Type B pancreatic cell (in vitro differentiated cells): ENCODE data around the gene SNX30. TPM values are rescaled to one million over a fixed set of nuclear protein-coding genes. Genes with fewer than 3 reads are reported as not detected.

Source experiments
- DNase-seq: peaks from one replicate; pipeline ENCODE4 v3.0.0; 2021; ENCODE audit warnings: mixed read lengths; ENCODE audit not compliant: unreplicated experiment; ENCODE audit errors: extremely low spot score
- H3K27ac Mint-ChIP-seq: 2 replicates; pipeline ENCODE4 v1.8.0; 2021; ENCODE audit warnings: mild to moderate bottlenecking, mixed read lengths
- H3K27me3 Mint-ChIP-seq: 2 replicates; pipeline ENCODE4 v1.8.0; 2021; ENCODE audit warnings: mixed read lengths
- H3K36me3 Mint-ChIP-seq: 2 replicates; pipeline ENCODE4 v1.8.0; 2021; ENCODE audit warnings: mixed read lengths
- H3K4me1 Mint-ChIP-seq: one replicate; pipeline ENCODE4 v1.8.0; 2021; ENCODE audit warnings: mixed read lengths; ENCODE audit not compliant: unreplicated experiment
- H3K4me3 Mint-ChIP-seq: 2 replicates; pipeline ENCODE4 v1.8.0; 2021; ENCODE audit warnings: mild to moderate bottlenecking, mixed read lengths
- H3K9me3 Mint-ChIP-seq: 2 replicates; pipeline ENCODE4 v1.8.0; 2021; ENCODE audit warnings: mixed read lengths
- total RNA-seq: library from RNA; stranded (reverse); gene quantifications from 2 replicates; pipeline ENCODE4 v1.2.1, GENCODE V29; 2021; ENCODE audit warnings: low replicate concordance
- TF ChIP-seq, protein P1 (sequence below): fragments of 200-600 bp; sonication (generic); conservative IDR thresholded peaks from 2 replicates; pipeline ENCODE4 v1.5.0; 2021; ENCODE audit warnings: antibody characterized with exemption, mild to moderate bottlenecking

Gene SNX30
- total RNA-seq, 1 donor from 2014 or later, result 10.6 TPM

DNA sequence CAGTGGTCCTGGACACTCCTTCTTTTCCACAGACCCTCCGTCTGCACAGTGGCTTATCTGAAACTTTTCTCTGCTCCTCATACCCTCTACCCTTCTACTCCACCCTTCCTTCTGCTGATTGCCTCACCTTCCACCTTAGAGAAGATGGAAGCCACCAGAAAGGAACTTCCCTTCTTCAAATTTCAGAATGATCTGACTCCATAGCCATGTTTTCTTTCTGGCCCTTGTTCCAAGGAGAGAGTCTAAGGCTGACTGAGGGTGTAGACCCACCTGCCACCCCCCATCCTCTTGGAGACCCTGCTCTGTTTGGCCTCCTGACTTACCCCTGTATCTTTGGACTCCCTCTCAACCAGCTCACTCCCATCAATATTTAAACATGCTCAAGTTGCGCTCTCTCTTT is 7.4 kb downstream of the SNX30 start:
- Mint-ChIP-seq H3K4me3 (no peak overlapping the region), H3K27me3 (no peaks in the 10 kb centered on the region), H3K36me3 (no peaks in the 10 kb centered on the region), H3K27ac (no peak overlapping the region), H3K9me3 (no peaks in the 10 kb centered on the region), H3K4me1 (peaks cover 19% of the 10 kb centered on the region)
- TF ChIP-seq, protein P1, sequence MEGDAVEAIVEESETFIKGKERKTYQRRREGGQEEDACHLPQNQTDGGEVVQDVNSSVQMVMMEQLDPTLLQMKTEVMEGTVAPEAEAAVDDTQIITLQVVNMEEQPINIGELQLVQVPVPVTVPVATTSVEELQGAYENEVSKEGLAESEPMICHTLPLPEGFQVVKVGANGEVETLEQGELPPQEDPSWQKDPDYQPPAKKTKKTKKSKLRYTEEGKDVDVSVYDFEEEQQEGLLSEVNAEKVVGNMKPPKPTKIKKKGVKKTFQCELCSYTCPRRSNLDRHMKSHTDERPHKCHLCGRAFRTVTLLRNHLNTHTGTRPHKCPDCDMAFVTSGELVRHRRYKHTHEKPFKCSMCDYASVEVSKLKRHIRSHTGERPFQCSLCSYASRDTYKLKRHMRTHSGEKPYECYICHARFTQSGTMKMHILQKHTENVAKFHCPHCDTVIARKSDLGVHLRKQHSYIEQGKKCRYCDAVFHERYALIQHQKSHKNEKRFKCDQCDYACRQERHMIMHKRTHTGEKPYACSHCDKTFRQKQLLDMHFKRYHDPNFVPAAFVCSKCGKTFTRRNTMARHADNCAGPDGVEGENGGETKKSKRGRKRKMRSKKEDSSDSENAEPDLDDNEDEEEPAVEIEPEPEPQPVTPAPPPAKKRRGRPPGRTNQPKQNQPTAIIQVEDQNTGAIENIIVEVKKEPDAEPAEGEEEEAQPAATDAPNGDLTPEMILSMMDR, result no peak
- no peak for DNase-seq

DNA sequence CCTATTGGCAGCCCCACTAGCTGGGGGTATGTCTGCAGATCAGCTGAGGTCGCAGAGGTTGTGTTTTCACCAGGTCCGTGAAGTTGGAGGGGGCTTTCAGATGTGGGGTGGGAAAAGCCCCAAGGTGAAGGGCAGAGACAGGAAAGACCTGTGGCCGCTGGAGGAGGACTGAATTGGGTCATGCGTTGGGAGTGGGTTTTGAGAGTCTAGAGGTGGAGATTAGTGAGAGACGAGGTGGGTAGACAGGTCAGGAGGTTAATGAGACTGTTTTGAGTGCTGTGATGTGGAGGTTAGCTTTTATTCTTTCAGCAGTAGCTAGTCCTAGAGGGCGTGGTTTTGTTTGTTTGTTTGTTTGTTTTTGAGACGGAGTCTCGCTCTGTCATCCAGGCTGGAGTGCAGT is 10.3 kb downstream of the SNX30 start:
- no peaks in the 10 kb centered on the region for H3K27me3 Mint-ChIP-seq
- DNase-seq, result no peak
- H3K27ac Mint-ChIP-seq, result no peak overlapping the region
- H3K4me3 Mint-ChIP-seq, result no peak overlapping the region
- H3K9me3 Mint-ChIP-seq, result no peaks in the 10 kb centered on the region
- no peaks in the 10 kb centered on the region for H3K36me3 Mint-ChIP-seq
- peaks cover 11% of the 10 kb centered on the region for H3K4me1 Mint-ChIP-seq
- TF ChIP-seq, protein P1, result no peak

DNA sequence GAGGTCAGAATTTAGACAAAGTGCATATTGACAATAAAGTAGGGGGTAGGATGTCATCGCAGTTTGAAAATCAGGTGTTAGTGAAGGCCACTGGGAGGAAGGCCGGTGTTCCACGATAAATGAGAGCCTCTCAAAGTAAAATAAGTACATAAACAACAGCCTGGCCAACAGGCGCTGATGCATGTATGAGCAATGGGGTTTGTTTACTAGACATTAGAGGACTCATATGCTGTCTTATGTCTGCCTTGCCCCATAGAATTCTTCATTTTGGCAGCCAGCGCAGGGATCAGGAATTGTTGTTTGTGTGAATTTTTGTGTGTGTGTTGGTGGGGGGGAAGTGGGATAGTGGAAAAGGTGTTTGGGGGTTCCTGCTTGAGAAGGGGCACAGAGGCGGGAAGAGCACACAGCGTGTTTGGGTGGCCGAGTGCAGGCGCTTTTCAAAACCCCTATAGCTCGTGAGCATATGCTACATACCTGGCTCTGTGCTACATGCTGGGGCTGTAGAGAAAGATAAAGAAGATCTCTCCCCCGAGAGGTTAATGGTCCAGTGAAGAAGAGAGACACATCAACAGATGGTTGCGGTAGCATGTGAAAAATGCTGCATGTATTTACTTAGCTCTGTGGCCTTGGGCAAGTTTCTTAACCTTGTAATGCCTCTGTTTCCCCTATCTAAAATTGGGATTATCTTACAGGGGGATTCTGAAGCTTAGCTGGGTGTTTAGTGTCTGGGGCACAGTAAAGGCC is 11.5 kb downstream of the SNX30 start:
- H3K27ac Mint-ChIP-seq, result no peak overlapping the region
- TF ChIP-seq, protein P1, result no peak
- no peak overlapping the region for H3K4me3 Mint-ChIP-seq
- peaks cover 7% of the 10 kb centered on the region for H3K36me3 Mint-ChIP-seq
- H3K9me3 Mint-ChIP-seq, result peaks cover 7% of the 10 kb centered on the region
- DNase-seq, result no peak
- no peaks in the 10 kb centered on the region for H3K27me3 Mint-ChIP-seq
- H3K4me1 Mint-ChIP-seq, result peaks cover 11% of the 10 kb centered on the region

DNA sequence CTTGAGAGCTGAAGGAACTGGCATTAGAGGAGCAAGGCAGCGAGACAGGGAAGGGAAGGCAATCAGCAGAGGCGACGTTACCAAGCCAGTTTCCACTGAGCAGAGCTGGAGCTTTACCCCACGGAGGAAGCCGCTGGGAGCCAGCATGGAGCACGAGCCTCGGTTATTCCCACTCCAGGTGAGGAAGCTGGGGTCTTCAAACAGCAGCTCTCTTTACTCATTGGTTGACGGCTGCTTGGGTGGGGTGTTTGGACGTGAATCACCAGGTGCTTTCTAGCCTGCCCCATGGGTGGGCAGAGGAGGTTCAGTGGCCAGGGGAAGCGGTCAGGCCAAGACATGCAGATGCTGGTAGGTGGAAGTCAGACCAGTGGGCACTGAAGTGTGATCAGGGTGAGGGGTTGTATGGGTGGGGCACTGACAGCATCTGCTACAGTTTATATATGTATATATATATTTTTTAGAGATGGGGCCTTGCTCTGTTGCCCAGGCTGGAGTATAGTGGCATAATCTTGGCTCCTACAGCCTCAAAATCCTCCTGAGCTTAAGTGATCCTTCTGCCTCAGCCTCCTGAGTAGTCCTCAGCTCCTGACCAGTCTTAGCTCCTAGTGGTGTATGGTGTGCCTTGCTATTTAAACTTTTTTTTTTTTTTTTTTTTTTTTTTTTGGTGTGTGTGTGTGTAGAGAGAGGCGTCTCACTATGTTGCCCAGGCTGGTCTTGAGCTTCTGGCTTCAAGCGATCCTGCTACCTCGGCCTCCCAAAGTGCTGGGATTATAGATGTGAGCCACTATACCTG is 12.4 kb downstream of the SNX30 start:
- no peak overlapping the region for H3K4me3 Mint-ChIP-seq
- H3K27ac Mint-ChIP-seq, result no peak overlapping the region
- peaks cover 9% of the 10 kb centered on the region for H3K36me3 Mint-ChIP-seq
- peaks cover 11% of the 10 kb centered on the region for H3K4me1 Mint-ChIP-seq
- DNase-seq, result no peak
- TF ChIP-seq, protein P1, result peak; percentile 19
- H3K27me3 Mint-ChIP-seq, result no peaks in the 10 kb centered on the region
- peaks cover 10% of the 10 kb centered on the region for H3K9me3 Mint-ChIP-seq

DNA sequence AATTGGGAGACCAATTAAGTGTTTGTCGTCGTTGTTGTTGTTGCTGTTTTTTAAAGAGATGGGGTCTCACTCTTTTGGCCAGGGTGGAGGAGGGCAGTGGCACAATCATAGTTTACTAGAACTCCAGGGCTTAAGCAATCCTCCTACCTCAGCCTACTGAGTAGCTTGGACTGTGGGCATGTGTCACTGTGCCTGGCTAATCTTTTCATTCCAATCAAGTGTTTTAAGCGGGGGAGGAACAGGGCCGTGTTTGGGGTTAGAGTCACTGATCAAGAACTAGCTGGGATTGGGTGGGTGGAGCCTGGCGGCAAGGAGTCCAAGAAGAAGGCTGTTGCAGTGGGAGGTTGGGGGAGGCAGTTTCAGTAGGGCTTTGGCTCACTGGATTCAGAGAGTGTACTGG is 13.8 kb downstream of the SNX30 start:
- Mint-ChIP-seq H3K4me3 (no peak overlapping the region), H3K36me3 (peaks cover 13% of the 10 kb centered on the region), H3K9me3 (peaks cover 13% of the 10 kb centered on the region), H3K27ac (no peak overlapping the region), H3K27me3 (no peaks in the 10 kb centered on the region), H3K4me1 (peaks cover 11% of the 10 kb centered on the region)
- DNase-seq, result no peak
- TF ChIP-seq, protein P1, result no peak
